Vagina (tissue), 1 donor: ENCODE results near the gene CHST10. TPM values are rescaled to one million over a fixed set of nuclear protein-coding genes. Genes with fewer than 3 reads are reported as not detected.

ENCODE experiments used
- small RNA-seq: library from RNA; depleted of rRNA; stranded (forward); fragments of <200 nt; gene quantifications from one replicate; pipeline ENCODE3, GENCODE V24; 2016
- total RNA-seq: library from RNA; depleted of rRNA; stranded (reverse); fragments of >200 nt; gene quantifications from one replicate; pipeline ENCODE4 v1.2.3, GENCODE V29; 2016

CHST10 gene
- total RNA-seq, 1 donor from 2014 or later: 5.6 TPM

Small RNA genes within 50 kb of the gene (small RNA-seq; reads per million reads assigned to genes)
- not detected for gene AC012493.2
- gene AC012493.3: not detected

Other genes starting within 250 kb of the CHST10 start
- 9.6 TPM for gene LONRF2, start 95.2 kb downstream of the CHST10 start, total RNA-seq
- gene NMS, start 52.8 kb upstream of the CHST10 start, total RNA-seq: not detected
- 20.1 TPM for gene PDCL3, start 145.3 kb upstream of the CHST10 start, total RNA-seq